Glutamatergic neuron (in vitro differentiated cells): ENCODE data around the gene CBX8. TPM values are rescaled to one million over a fixed set of nuclear protein-coding genes. Genes with fewer than 3 reads are reported as not detected.
A peak's percentile ranks its signal among the peaks of the same experiment; 100 is the strongest.

Experiments used
- DNase-seq: peaks from one replicate; pipeline ENCODE4 v3.0.0; 2022
- H3K27ac Mint-ChIP-seq: one replicate; pipeline ENCODE4 v1.8.0; 2020; ENCODE audit warnings: mild to moderate bottlenecking, mixed read lengths, inconsistent platforms; ENCODE audit not compliant: unreplicated experiment
- H3K27me3 Mint-ChIP-seq: one replicate; pipeline ENCODE4 v1.8.0; 2020; ENCODE audit warnings: mild to moderate bottlenecking, moderate library complexity, mixed read lengths, inconsistent platforms; ENCODE audit not compliant: unreplicated experiment
- H3K36me3 Mint-ChIP-seq: one replicate; pipeline ENCODE4 v1.8.0; 2020; ENCODE audit warnings: mild to moderate bottlenecking, mixed read lengths, inconsistent platforms; ENCODE audit not compliant: unreplicated experiment
- H3K4me1 Mint-ChIP-seq: one replicate; pipeline ENCODE4 v1.8.0; 2020; ENCODE audit warnings: mild to moderate bottlenecking, low read depth, mixed read lengths, inconsistent platforms; ENCODE audit not compliant: unreplicated experiment
- H3K4me3 Mint-ChIP-seq: one replicate; pipeline ENCODE4 v1.8.0; 2020; ENCODE audit warnings: mild to moderate bottlenecking, mixed read lengths, inconsistent platforms; ENCODE audit not compliant: unreplicated experiment
- H3K9me3 Mint-ChIP-seq: one replicate; pipeline ENCODE4 v1.8.0; 2020; ENCODE audit warnings: mild to moderate bottlenecking, moderate library complexity, mixed read lengths, inconsistent platforms; ENCODE audit not compliant: unreplicated experiment
- CTCF ChIP-seq: fragments of 200-600 bp; sonication (generic); IDR thresholded peaks from one replicate; pipeline ENCODE4 v1.5.0; 2021; ENCODE audit not compliant: partially characterized antibody, unreplicated experiment
- total RNA-seq: library from RNA; stranded (reverse); fragmentation: NEBNext Ultra II Directional; extraction: Animal tissue kit (Norgen Biotek cat#: 25700); gene quantifications from one replicate; pipeline ENCODE4 v1.2.1, GENCODE V29; 2021; ENCODE audit not compliant: unreplicated experiment

Gene CBX8
- total RNA-seq, 1 donor from 2014 or later, result 13.8 TPM

DNA sequence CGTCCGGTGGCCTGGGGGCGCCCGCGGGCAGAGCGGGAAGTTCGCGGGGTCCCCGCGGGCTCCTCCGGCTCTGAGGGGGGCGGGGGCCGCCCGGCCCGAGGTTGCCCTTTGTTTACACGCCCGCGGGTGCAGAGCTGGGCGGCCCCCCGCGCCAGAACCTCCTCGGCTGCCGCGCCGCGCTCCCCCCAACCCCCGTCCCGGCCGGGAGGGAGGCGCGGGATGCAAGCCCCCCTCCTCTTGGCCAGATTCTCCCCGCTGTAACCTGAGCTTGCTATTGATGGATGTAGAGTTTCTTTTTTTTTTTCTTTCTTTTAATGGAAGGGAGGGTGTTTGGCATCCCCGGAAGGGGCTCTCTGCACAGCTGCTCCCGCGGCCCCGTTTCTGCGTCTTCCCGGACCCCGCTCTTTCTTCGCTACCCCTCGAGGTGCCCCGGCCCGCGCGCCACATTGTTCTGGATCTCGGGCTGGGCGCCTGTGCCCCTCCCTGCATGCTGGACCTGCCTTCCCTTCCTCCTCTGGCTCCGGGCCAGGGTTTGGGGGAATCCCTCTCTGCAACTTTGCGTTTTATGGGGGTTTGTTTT, 18.3 kb downstream of the CBX8 start:
- peak; percentile 60 for DNase-seq
- Mint-ChIP-seq H3K27ac (peak overlapping the region; percentile 91), H3K4me1 (peaks cover 32% of the 10 kb centered on the region), H3K4me3 (peak overlapping the region; percentile 96), H3K9me3 (peaks cover 16% of the 10 kb centered on the region), H3K27me3 (peaks cover 18% of the 10 kb centered on the region), H3K36me3 (peaks cover 9% of the 10 kb centered on the region)
- no peak for TF ChIP-seq CTCF

GRCh38 chr17:79777894-79778503, 18.9 kb downstream of the CBX8 start, which contains the start of gene CBX2:
Gene CBX2, plus strand, starts transcription at chr17:79778148. Its CDS starts 88 bp downstream, at chr17:79778236.
- DNase-seq, result peak; percentile 87
- H3K4me1 Mint-ChIP-seq, result peaks cover 32% of the 10 kb centered on the region
- H3K27me3 Mint-ChIP-seq, result peaks cover 18% of the 10 kb centered on the region
- TF ChIP-seq CTCF, result no peak
- H3K4me3 Mint-ChIP-seq, result peak within 1 kb of the TSS; percentile 96
- peaks cover 7% of the 10 kb centered on the region for H3K36me3 Mint-ChIP-seq
- peak within 1 kb of the TSS; percentile 91 for H3K27ac Mint-ChIP-seq
- H3K9me3 Mint-ChIP-seq, result peaks cover 16% of the 10 kb centered on the region

DNA sequence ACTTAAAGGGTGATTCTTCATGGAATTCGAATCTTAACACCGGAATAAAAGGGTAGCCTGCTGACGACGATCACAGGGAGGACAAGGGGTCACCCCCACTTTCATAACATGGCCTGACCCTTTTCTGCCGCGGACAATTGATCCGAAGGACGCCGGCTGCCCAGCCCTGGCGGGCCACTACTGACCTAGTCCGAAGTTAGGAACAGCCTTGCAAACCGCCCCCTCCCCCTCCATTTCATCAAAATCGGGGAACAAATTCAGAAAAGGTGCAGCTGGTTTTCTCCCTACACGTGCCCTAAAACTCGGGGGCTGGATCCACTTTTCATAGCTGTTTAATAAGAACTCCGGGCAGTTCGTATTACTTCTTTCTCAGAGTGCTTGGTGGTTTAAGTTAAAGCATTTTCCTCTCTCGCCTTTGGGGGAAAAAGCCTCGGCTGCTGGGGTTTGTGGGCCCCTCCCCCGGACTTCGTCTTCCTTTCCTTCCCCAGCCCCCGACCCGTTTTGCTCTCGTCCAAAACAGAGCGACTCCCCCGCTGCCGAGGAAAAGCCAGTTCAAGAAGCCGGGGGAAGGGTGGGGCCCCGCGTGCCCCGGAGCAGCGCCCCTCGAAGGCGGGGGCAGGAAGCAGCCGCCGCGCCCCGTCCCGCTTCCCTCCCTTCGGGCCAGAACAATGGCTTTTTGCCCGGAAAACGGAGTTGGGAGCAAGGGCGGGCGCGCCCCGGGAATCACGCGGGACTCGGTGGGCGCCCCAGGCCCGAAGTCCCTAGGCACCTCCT, 19.6 kb downstream of the CBX8 start:
- peaks cover 16% of the 10 kb centered on the region for H3K27me3 Mint-ChIP-seq
- H3K4me3 Mint-ChIP-seq, result peak overlapping the region; percentile 73
- no peaks in the 10 kb centered on the region for H3K36me3 Mint-ChIP-seq
- H3K27ac Mint-ChIP-seq, result peak overlapping the region; percentile 62
- H3K9me3 Mint-ChIP-seq, result peaks cover 13% of the 10 kb centered on the region
- peak; percentile 69 for DNase-seq
- peaks cover 32% of the 10 kb centered on the region for H3K4me1 Mint-ChIP-seq
- peak; percentile 14 for TF ChIP-seq CTCF

GRCh38 chr17:79776376-79777119, 20.3 kb downstream of the CBX8 start:
- no peak for TF ChIP-seq CTCF
- H3K4me1 Mint-ChIP-seq, result peaks cover 32% of the 10 kb centered on the region
- H3K4me3 Mint-ChIP-seq, result peak overlapping the region; percentile 73
- H3K27ac Mint-ChIP-seq, result peak overlapping the region; percentile 62
- no peaks in the 10 kb centered on the region for H3K36me3 Mint-ChIP-seq
- DNase-seq, result no peak
- peaks cover 19% of the 10 kb centered on the region for H3K27me3 Mint-ChIP-seq
- peaks cover 13% of the 10 kb centered on the region for H3K9me3 Mint-ChIP-seq
